MM.1S (cell line): ENCODE measurements around the gene FBXW12.

Experiments
- CTCF ChIP-seq: fragments of 300-600 bp; sonication (generic); IDR thresholded peaks from 2 replicates; pipeline ENCODE4 v1.5.1; 2016; ENCODE audit warnings: antibody characterized with exemption, low read length, mixed read lengths
- EZH2 ChIP-seq: fragments of 300-600 bp; sonication (generic); optimal IDR thresholded peaks from 2 replicates; pipeline ENCODE3; 2017; ENCODE audit warnings: low read depth, mild to moderate bottlenecking, antibody characterized with exemption, low read length, mixed read lengths

- TF ChIP-seq CTCF (no peak), EZH2 (no peak)
Observed at GRCh38 chr3:48353987-48354386, 18.0 kb upstream of the FBXW12 start.
